SK-N-SH treated with all-trans-retinoic acid at 6 μM for 48 hours (cell line): Measurements from ENCODE around the gene APLN.

ENCODE experiments used
- ARNTL ChIP-seq: fragments of 450-650 bp; formaldehyde crosslinking; IDR thresholded peaks from 2 replicates; pipeline ENCODE4 v1.5.0; 2020; ENCODE audit warnings: low read depth, mild to moderate bottlenecking, moderate library complexity, borderline replicate concordance
- CSDC2 ChIP-seq: fragments of 250-450 bp; sonication (Bioruptor Pico); IDR thresholded peaks from 2 replicates; pipeline ENCODE4 v1.5.0; 2020; ENCODE audit warnings: mild to moderate bottlenecking, moderate library complexity
- ESRRG ChIP-seq: fragments of 250-450 bp; sonication (Bioruptor Pico); IDR thresholded peaks from 2 replicates; pipeline ENCODE4 v1.6.1; 2021; ENCODE audit warnings: mild to moderate bottlenecking
- OSR1 ChIP-seq: fragments of 250-450 bp; sonication (Bioruptor Pico); IDR thresholded peaks from 2 replicates; pipeline ENCODE4 v1.8.0; 2022; ENCODE audit warnings: moderate library complexity, mild to moderate bottlenecking, inconsistent platforms
- RARB ChIP-seq: fragments of 250-450 bp; sonication (Bioruptor Pico); IDR thresholded peaks from 2 replicates; pipeline ENCODE4 v1.8.0; 2021; ENCODE audit warnings: mild to moderate bottlenecking, moderate library complexity
- SNAI2 ChIP-seq: fragments of 250-450 bp; sonication (Bioruptor Pico); IDR thresholded peaks from 2 replicates; pipeline ENCODE4 v1.5.0; 2020; ENCODE audit warnings: mild to moderate bottlenecking, moderate library complexity
- TOX ChIP-seq: fragments of 250-450 bp; sonication (Bioruptor Pico); IDR thresholded peaks from 2 replicates; pipeline ENCODE4 v1.8.0; 2021; ENCODE audit warnings: mild to moderate bottlenecking, moderate library complexity, borderline replicate concordance
- ZC3H10 ChIP-seq: fragments of 250-450 bp; sonication (Bioruptor Pico); IDR thresholded peaks from 2 replicates; pipeline ENCODE4 v1.5.1; 2021; ENCODE audit warnings: mild to moderate bottlenecking, moderate library complexity
- ZFP3 ChIP-seq: fragments of 250-450 bp; sonication (Bioruptor Pico); IDR thresholded peaks from 2 replicates; pipeline ENCODE4 v1.5.0; 2020; ENCODE audit warnings: mild to moderate bottlenecking, moderate library complexity
- TF ChIP-seq, protein P1 (sequence below): fragments of 250-450 bp; sonication (Bioruptor Pico); IDR thresholded peaks from 2 replicates; pipeline ENCODE4 v1.8.0; 2020; ENCODE audit warnings: mild to moderate bottlenecking, moderate library complexity, borderline replicate concordance
- TF ChIP-seq, protein P2 (sequence below): fragments of 250-450 bp; sonication (Bioruptor Pico); IDR thresholded peaks from 2 replicates; pipeline ENCODE4 v1.5.1; 2020; ENCODE audit warnings: low read depth, mild to moderate bottlenecking, moderate library complexity

DNA sequence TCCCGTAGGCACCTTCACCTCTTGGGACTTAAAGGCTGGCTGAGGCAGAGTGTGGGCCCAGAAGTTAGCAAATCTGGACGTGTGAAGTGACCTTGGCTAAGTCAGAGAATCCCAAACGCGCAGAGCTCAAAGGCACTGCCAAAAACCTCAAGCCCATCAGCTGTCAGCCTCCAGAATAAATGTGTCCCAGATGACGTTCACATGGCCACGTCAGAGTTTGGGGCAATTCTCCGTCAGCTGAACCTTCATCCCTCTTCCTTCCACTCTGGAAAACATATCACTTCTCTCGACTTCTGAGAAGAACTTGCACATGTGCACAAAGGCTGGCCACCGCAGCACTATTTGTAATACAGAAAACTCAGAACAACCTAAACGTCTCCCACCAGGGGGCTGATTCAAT is 35.7 kb upstream of the APLN start:
- TF ChIP-seq, protein P1, sequence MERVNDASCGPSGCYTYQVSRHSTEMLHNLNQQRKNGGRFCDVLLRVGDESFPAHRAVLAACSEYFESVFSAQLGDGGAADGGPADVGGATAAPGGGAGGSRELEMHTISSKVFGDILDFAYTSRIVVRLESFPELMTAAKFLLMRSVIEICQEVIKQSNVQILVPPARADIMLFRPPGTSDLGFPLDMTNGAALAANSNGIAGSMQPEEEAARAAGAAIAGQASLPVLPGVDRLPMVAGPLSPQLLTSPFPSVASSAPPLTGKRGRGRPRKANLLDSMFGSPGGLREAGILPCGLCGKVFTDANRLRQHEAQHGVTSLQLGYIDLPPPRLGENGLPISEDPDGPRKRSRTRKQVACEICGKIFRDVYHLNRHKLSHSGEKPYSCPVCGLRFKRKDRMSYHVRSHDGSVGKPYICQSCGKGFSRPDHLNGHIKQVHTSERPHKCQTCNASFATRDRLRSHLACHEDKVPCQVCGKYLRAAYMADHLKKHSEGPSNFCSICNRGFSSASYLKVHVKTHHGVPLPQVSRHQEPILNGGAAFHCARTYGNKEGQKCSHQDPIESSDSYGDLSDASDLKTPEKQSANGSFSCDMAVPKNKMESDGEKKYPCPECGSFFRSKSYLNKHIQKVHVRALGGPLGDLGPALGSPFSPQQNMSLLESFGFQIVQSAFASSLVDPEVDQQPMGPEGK (CRISPR knock-in tag), result no peak
- no peak for TF ChIP-seq CSDC2 (CRISPR knock-in tag)
- TF ChIP-seq TOX (CRISPR knock-in tag), result no peak
- no peak for TF ChIP-seq RARB
- no peak for TF ChIP-seq OSR1 (CRISPR knock-in tag)
- no peak for TF ChIP-seq ZFP3
- TF ChIP-seq, protein P2, sequence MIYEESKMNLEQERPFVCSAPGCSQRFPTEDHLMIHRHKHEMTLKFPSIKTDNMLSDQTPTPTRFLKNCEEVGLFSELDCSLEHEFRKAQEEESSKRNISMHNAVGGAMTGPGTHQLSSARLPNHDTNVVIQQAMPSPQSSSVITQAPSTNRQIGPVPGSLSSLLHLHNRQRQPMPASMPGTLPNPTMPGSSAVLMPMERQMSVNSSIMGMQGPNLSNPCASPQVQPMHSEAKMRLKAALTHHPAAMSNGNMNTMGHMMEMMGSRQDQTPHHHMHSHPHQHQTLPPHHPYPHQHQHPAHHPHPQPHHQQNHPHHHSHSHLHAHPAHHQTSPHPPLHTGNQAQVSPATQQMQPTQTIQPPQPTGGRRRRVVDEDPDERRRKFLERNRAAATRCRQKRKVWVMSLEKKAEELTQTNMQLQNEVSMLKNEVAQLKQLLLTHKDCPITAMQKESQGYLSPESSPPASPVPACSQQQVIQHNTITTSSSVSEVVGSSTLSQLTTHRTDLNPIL (CRISPR knock-in tag), result no peak
- TF ChIP-seq ZC3H10 (CRISPR knock-in tag), result no peak
- no peak for TF ChIP-seq ESRRG (CRISPR knock-in tag)
- TF ChIP-seq ARNTL (CRISPR knock-in tag), result no peak
- no peak for TF ChIP-seq SNAI2 (CRISPR knock-in tag)
